Tibial artery (tissue), 4 donors: ENCODE results near the gene CKAP2L.

Source experiments
- DNase-seq, 2 donors: peaks; one replicate each; pipeline ENCODE4 v3.0.0-alpha.2; 2019
- H3K27ac ChIP-seq, 2 donors: fragments of 200-600 bp; sonication (generic) in 1 of 2; 1 replicate in 1 of 2; 2 replicates in 1 of 2; pipeline ENCODE4 v1.5.1; 2018 to 2019; ENCODE audit warnings: mild to moderate bottlenecking in 1 of 2
- H3K27me3 ChIP-seq, 2 donors: fragments of 200-600 bp; sonication (generic) in 1 of 2; one replicate each; pipeline versions ENCODE4 v1.5.1 to v1.6.0; 2016 to 2019
- H3K36me3 ChIP-seq, 3 donors: fragments of 200-600 bp; sonication (generic) in 2 of 3; one replicate each; pipeline ENCODE4 v1.5.1; 2016 to 2019; ENCODE audit warnings: mild to moderate bottlenecking in 2 of 3
- H3K4me1 ChIP-seq, 4 donors: fragments of 200-600 bp; sonication (generic) in 2 of 4; 1 replicate in 3 of 4; 2 replicates in 1 of 4; pipeline ENCODE4 v1.5.1; 2016 to 2019
- H3K4me3 ChIP-seq, 2 donors: fragments of 200-600 bp; sonication (generic) in 1 of 2; 1 replicate in 1 of 2; 2 replicates in 1 of 2; pipeline ENCODE4 v1.5.1; 2018 to 2019; ENCODE audit warnings: mild to moderate bottlenecking in 2 of 2
- H3K9me3 ChIP-seq, 3 donors: fragments of 200-600 bp; sonication (generic) in 1 of 3; one replicate each; pipeline ENCODE4 v1.5.1; 2016 to 2019
- intact Hi-C: fragments of 100-400 bp; cut with DNase I; formaldehyde crosslinking; loops from one replicate; pipeline ENCODE4 v1.15.0; 2023; ENCODE audit warnings: low total_unique reads
- TF ChIP-seq, protein P1 (sequence below), 2 experiments: fragments of 200-600 bp in 1 of 2; fragments of 450-650 bp in 1 of 2; IDR thresholded peaks; one replicate each; pipeline ENCODE4 v1.5.1; 2017 to 2019; ENCODE audit warnings: antibody characterized with exemption in 2 of 2, mild to moderate bottlenecking in 1 of 2, moderate library complexity in 1 of 2

The CKAP2L gene

GRCh38 chr2:112811276-112811831 is 46.9 kb upstream of the CKAP2L start:
- DNase-seq: no peak
- Histone ChIP-seq H3K4me1 (peaks cover 0 to 10% (median 0%) of the 10 kb centered on the region in 4 donors), H3K36me3 (no peaks in the 10 kb centered on the region), H3K27me3 (no peaks in the 10 kb centered on the region), H3K4me3 (no peak overlapping the region), H3K9me3 (no peaks in the 10 kb centered on the region), H3K27ac (no peak overlapping the region)
- TF ChIP-seq, protein P1, sequence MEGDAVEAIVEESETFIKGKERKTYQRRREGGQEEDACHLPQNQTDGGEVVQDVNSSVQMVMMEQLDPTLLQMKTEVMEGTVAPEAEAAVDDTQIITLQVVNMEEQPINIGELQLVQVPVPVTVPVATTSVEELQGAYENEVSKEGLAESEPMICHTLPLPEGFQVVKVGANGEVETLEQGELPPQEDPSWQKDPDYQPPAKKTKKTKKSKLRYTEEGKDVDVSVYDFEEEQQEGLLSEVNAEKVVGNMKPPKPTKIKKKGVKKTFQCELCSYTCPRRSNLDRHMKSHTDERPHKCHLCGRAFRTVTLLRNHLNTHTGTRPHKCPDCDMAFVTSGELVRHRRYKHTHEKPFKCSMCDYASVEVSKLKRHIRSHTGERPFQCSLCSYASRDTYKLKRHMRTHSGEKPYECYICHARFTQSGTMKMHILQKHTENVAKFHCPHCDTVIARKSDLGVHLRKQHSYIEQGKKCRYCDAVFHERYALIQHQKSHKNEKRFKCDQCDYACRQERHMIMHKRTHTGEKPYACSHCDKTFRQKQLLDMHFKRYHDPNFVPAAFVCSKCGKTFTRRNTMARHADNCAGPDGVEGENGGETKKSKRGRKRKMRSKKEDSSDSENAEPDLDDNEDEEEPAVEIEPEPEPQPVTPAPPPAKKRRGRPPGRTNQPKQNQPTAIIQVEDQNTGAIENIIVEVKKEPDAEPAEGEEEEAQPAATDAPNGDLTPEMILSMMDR (IDR thresholded peaks at IDR 0.05): no peak
- intact Hi-C loops: no loop called here

DNA sequence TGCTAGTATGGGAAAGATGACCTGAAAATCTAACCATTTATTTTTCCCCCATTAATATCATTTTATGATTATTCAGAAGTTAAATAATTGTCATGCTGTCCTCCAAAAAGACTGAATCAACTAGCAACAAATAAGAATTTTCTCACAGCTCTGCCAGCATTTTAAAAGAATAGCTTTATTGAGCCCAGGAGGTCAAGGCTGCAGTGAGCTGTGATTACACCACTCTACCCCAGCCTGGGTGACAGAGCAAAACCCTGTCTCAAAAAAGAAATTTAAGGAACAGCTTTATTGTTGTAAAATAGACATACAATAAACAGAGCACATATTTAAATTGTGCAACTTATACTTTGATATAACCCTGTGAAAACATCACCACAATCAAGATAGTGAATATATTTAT is 44.7 kb upstream of the CKAP2L start:
- DNase-seq: no peak
- TF ChIP-seq, protein P1 (IDR thresholded peaks at IDR 0.05): no peak
- Histone ChIP-seq H3K36me3 (no peaks in the 10 kb centered on the region), H3K4me1 (peaks cover 0 to 10% (median 0%) of the 10 kb centered on the region in 4 donors), H3K27me3 (no peaks in the 10 kb centered on the region), H3K4me3 (no peak overlapping the region), H3K27ac (no peak overlapping the region), H3K9me3 (no peaks in the 10 kb centered on the region)
- intact Hi-C loops: no loop called here

- no peaks in the 10 kb centered on the region for H3K27me3 ChIP-seq
- H3K36me3 ChIP-seq: no peaks in the 10 kb centered on the region
- TF ChIP-seq, protein P1 (IDR thresholded peaks at IDR 0.05): no peak
- H3K27ac ChIP-seq: no peak overlapping the region
- no peak for DNase-seq
- intact Hi-C loops: no loop called here
- peaks cover 0 to 3% (median 0%) of the 10 kb centered on the region in 4 donors for H3K4me1 ChIP-seq
- no peak overlapping the region for H3K4me3 ChIP-seq
- no peaks in the 10 kb centered on the region for H3K9me3 ChIP-seq
Observed at GRCh38 chr2:112807233-112807807, 42.9 kb upstream of the CKAP2L start.

DNA sequence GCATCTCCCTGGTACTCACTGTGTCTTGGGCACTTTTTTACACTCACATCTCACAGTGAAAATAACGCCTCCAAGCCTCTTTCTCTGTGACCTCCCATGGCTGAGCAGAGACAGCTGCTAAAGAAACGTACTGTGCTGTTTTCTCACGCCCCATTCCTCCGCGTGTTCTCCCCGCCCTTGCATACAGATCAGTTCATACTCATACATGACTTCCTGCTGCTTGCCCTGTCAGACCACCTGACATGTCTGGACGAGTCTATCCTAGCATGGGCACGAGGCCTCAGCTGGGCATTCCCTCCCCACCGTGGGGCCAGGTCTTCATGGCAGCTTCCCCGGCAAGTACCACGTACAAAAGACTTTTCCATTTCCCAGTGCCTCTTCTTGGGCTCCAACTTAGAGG is 41.1 kb upstream of the CKAP2L start:
- H3K4me3 ChIP-seq: no peak overlapping the region
- H3K36me3 ChIP-seq: no peaks in the 10 kb centered on the region
- no peak overlapping the region for H3K27ac ChIP-seq
- no peaks in the 10 kb centered on the region for H3K4me1 ChIP-seq
- H3K27me3 ChIP-seq: no peaks in the 10 kb centered on the region
- intact Hi-C loops: no loop called here
- DNase-seq: no peak
- no peaks in the 10 kb centered on the region for H3K9me3 ChIP-seq
- TF ChIP-seq, protein P1 (IDR thresholded peaks at IDR 0.05): no peak

GRCh38 chr2:112803691-112804521 is 39.5 kb upstream of the CKAP2L start:
- DNase-seq: no peak
- TF ChIP-seq, protein P1 (IDR thresholded peaks at IDR 0.05): no peak
- Histone ChIP-seq H3K4me1 (no peaks in the 10 kb centered on the region), H3K27me3 (no peaks in the 10 kb centered on the region), H3K9me3 (no peaks in the 10 kb centered on the region), H3K27ac (no peak overlapping the region), H3K36me3 (no peaks in the 10 kb centered on the region), H3K4me3 (no peak overlapping the region)
- intact Hi-C loops: no loop called here
